GM18507 (cell line): ENCODE measurements around the gene SPATA3.
A peak's percentile ranks its signal among the peaks of the same experiment; 100 is the strongest.
"Not testable (repeated sequence)": the region's sequence is repeated elsewhere in the genome, so short reads cannot be mapped to it uniquely, and the experiment has no call there.

Source experiments
- DNase-seq: peaks from one replicate; pipeline ENCODE4 v3.0.0; 2011; ENCODE audit warnings: low read depth; ENCODE audit not compliant: insufficient read length; ENCODE audit errors: extremely low spot score
- FAIRE-seq: peaks from 2 replicates; lab custom pipeline; 2011; peaks lifted over from hg19 to GRCh38; lab: Jason Lieb, UNC

The SPATA3 gene

DNA sequence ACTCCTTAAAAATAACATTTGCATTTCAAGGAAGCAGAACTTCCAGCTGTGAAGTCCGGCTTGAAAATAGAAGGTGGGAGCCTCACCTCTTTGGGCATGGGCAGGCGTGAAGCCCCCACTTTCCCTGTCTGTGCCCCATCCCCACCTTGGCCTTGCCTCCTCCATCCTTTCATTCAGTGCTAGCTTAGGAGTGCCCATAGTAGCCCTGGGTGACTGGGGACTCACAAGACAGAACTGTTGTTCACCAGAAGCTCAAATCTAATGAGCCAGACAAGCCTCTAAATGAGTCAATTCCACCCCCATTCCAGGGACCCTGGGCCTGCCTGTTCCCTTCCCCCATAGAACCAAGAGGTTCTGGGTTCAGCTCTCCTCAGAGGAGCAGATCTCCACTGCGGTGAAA is 20.0 kb downstream of the SPATA3 start:
- no peak for DNase-seq
- FAIRE-seq = no peak

- DNase-seq = no peak
- FAIRE-seq = no peak
Measured at GRCh38 chr2:231016566-231017230, 20.8 kb downstream of the SPATA3 start.

DNA sequence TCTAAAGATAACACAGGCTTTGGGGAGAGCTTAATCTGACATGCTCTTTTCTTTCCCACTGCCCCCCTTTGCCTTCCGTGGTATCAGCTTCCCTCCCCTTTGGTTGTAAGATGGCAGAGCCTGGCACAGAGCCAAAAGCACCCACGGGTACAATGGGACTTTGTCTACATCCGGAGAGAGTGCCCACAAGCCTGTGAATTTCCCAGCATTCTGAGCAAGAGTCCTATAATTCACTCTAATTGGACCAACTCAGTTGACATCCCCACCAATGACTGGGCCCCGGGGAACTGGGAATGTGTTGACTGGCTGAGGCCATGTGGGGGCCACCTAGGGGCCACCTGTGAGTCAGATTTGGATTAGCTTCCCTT is 21.3 kb downstream of the SPATA3 start:
- FAIRE-seq = no peak
- no peak for DNase-seq

GRCh38 chr2:231018184-231018583 is 22.3 kb downstream of the SPATA3 start:
- no peak for FAIRE-seq

GRCh38 chr2:231025059-231025458 is 29.1 kb downstream of the SPATA3 start:
- FAIRE-seq, DNase-seq: not testable (repeated sequence)

More at GRCh38 chr2:231018184-231018583, 22.3 kb downstream of the SPATA3 start:
- DNase-seq = no peak

GRCh38 chr2:231028889-231029288 is 33.0 kb downstream of the SPATA3 start:
- FAIRE-seq (no peak), DNase-seq (no peak)

DNA sequence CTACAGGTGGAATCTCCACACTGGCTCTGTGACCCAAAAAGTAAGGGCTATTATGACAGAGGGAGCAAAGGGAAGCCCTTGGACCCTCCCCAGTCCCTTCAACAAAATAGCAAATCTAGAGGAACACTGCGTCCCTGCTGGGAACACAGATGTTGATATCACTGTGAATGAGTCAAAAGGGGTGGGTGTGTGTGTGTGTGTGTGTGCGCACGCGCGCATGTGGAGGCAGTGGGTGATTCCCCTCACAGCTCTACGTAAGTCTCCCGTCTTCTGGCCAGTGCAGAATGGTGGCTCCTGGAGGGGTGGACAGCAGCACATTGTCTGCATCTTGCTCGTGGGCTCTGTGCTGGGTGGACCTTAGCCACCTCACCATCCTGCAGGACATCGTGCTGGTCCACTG is 33.6 kb downstream of the SPATA3 start:
- FAIRE-seq (no peak), DNase-seq (no peak)

GRCh38 chr2:231030725-231031124 is 34.8 kb downstream of the SPATA3 start:
- FAIRE-seq (no peak), DNase-seq (no peak)

DNA sequence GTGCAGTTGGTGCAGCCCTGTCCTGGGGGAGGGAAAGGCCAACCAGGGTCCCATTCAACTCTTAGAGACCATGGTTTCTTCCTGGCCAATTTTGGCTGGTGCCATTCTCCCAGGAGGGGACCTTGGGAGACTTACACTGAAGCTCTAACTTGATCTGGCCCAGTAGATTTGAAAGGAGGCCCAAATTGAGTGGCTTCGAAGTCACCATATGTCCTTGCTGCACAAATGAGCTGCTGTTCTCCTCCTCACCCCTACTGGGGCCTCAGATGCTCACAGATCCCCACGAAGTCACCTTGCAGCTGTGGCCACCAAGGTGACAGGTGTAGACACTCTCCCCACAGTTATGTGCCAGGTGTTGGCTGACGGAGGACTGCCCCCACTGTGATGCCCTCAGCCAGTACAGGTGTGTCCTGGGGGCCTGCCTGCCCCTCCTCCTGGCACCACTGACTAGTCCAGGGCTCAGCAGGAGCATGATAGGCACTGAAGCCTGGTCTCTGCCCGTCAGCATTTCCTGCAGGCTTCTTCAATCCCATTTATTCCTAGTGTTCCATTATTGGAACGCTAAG is 36.7 kb downstream of the SPATA3 start:
- FAIRE-seq = no peak
- DNase-seq = no peak

GRCh38 chr2:231033147-231034132 is 37.5 kb downstream of the SPATA3 start:
- no peak for DNase-seq
- FAIRE-seq = no peak

DNA sequence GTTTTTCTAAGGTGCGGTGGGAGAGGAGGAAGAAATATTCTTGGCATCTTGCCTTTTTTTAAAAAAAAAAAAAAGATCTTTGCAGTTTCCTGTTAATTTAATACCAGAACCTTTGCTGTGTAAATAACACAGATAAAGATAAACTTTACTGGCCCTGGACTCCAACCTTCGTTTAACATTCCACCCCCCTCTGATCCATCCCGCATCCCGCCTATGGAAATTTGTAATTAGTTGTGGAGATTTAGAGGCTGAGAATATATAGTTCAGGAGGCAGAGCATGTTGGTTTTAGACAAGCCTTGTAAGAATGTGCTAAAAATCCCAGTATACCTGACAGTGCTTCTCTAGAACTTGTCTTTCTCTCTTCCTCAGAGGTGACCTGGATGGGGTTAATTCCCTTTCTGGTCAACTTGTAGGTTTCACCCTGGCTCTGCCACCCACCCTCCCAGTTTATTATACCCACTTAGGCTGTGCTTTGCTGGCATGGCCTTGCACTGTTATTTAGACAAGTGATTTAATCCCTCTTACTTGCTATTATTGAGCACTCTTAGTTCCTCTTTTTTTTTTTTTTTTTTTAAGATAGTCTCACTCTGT is 38.5 kb downstream of the SPATA3 start:
- peak; percentile 56 for FAIRE-seq

GRCh38 chr2:231036131-231036530 is 40.2 kb downstream of the SPATA3 start:
- DNase-seq = no peak
- FAIRE-seq = no peak

More for the DNA sequence above, 38.5 kb downstream of the SPATA3 start:
- DNase-seq = no peak

GRCh38 chr2:231036578-231037106 is 40.7 kb downstream of the SPATA3 start:
- FAIRE-seq (no peak), DNase-seq (no peak)

GRCh38 chr2:231037202-231037730 is 41.3 kb downstream of the SPATA3 start, which contains the start of gene C2orf72:
TSS of gene C2orf72 (plus strand) at chr2:231037523. CDS start at chr2:231037566, 43 bp downstream.
- no peak for FAIRE-seq

DNA sequence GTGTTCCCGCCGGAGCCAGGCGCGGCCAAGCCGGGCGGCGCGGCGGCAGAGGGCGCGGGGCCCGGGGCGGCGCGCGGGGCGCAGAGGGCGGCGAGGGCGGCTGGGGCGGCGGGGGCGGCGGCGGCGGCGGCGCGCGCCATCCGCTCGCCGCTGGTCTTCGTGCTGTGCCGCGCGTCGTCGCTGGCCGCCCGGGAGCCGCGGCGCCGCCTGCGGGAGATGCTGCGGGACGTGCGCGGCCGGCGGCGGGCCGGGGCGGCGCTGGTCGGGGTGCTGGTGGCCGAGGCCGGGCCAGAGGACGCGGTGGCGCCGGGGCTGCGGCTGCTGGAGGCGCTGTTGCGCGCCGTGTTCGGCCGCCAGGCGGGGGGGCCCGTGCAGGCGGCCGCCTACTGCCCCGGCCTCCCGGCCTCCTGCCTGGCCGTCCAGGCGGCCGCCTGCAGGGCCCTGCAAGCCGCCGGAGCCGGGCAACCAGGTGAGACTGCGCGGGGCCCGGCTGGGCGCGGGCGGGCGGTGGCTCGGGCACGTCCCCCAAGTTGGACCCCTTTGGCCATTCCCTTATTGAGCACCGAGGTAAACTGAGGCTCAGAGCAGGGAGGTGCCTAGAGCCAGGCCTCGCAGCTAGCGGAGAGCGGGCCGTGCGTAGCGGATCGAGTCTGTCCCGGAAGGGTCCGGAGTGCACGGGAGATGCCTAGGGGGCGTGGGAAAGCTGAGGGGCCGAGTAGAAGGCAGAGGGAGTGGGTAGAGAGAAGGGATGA is 42.0 kb downstream of the SPATA3 start:
- DNase-seq = no peak

More at GRCh38 chr2:231037202-231037730, 41.3 kb downstream of the SPATA3 start, which contains the start of gene C2orf72:
- DNase-seq = no peak

GRCh38 chr2:231038483-231039293 is 42.8 kb downstream of the SPATA3 start:
- FAIRE-seq = no peak

More for the DNA sequence above, 42.0 kb downstream of the SPATA3 start:
- FAIRE-seq = no peak

DNA sequence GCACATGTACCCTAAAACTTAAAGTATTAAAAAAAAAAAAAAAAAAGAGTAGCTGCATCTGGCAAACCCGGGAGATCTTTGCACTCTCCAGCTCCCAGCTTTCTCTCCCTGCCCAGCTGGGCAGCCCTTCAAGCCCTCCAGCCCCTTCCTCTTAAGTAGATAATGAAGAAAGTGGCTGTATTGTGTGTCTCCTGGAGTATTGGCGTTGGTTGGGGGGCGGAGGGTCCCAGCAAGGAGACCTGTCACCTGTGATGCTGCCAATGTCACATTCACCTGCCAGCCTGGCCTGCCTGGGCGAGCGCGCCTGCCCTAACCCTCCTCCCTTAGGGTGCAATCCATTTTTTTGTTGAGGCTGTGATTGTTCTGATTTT is 43.4 kb downstream of the SPATA3 start:
- DNase-seq (no peak), FAIRE-seq (no peak)

More at GRCh38 chr2:231038483-231039293, 42.8 kb downstream of the SPATA3 start:
- DNase-seq = no peak
